HG02884 (cell line): Measurements from ENCODE around the gene ZBED1.
"Not testable (repeated sequence)": the region's sequence is repeated elsewhere in the genome, so short reads cannot be mapped to it uniquely, and the experiment has no call there.

Source experiments
- ATAC-seq: cut with Tn5 transposase; IDR thresholded peaks from one replicate; pipeline ENCODE4 v1.9.1; 2021; ENCODE audit warnings: mild to moderate bottlenecking, moderate library complexity; ENCODE audit not compliant: unreplicated experiment

Gene ZBED1

DNA sequence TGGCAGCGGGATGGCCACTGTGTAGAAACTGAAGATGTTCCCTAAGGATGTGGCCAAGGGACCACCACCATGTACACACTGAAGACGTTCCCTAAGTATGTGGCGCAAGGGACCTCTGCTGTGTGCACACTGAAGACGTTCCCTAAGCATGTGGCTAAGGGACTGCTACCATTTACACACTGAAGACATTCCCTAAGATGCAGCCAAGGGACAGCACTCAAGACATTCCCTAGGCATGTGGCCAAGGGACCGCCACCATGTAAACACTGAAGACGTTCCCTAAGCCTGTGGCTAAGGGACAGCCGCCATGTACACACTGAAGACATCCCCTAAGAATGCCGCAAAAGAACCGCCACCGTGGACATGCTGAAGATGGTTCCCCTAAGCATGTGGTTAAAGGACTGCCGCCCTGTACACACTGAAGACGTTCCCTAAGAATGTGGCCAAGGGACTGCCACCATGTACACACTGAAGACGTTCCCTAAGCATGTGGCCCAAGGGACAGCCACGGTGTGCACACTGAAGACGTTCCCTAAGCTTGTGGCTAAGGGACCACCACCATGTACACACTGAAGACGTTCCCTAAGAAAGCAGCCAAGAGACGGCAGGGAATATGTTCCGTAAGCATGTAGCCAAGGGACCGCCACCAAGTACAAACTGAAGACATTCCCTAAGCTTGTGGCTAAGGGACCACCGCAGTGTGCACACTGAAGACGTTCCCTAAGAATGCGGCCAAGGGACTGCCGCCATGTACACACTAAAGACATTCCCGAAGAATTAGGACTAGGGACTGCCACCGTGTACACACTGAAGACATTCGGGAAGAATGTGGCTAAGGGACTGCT, 43.3 kb downstream of the ZBED1 start:
- no peak for ATAC-seq

DNA sequence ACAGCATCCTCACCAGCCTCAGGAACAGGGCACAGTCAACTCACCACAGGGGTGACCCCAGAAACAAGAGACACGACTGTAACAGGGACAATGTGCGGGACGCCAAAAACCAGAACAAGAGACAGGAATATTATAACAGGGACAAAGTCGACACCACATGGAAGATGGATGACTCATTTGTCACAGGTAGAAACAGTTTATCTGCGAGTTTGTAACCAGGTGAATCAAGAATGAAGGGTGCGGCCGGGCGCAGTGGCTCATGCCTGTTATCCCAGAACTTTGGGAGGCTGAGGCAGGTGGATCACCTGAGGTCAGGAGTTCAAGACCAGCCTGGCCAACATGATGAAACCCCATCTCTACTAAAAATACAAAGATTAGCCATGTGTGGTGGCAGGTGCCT, 44.7 kb downstream of the ZBED1 start:
- not testable (repeated sequence) for ATAC-seq

DNA sequence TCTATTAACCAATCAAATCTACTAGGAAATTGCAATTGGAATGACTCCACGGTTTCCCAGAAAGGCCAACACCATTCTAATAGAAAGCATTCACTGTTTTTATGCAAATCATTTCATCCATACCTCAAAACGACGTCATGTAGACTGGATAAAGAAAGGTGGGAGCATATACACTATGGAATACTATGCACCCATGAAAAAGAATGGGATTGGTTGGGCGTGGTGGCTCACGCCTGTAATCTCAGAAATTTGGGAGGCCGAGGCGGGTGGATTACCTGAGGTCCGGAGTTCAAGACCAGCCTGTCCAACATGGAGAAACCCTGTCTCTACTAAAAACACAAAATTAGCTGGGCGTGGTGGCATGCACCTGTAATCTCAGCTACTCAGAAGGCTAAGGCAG, 46.2 kb downstream of the ZBED1 start:
- ATAC-seq = not testable (repeated sequence)

DNA sequence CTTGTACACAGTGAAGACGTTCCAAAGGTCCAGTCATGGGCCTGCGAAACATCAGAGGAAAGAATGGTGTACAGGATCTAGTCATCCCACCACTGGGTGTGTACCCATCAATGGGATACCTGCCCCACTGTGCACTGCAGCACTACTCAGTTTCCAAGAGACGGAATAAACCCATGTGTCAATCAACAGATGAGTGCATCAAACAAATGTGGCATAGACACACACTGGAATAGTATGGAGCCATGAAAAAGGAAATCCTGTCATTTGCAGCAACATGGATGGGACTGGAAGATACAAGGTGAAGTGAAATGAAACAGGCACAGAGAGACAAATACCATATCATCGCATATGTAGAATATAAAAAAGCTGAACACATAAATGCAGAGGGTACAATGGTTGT, 48.0 kb downstream of the ZBED1 start:
- no peak for ATAC-seq

DNA sequence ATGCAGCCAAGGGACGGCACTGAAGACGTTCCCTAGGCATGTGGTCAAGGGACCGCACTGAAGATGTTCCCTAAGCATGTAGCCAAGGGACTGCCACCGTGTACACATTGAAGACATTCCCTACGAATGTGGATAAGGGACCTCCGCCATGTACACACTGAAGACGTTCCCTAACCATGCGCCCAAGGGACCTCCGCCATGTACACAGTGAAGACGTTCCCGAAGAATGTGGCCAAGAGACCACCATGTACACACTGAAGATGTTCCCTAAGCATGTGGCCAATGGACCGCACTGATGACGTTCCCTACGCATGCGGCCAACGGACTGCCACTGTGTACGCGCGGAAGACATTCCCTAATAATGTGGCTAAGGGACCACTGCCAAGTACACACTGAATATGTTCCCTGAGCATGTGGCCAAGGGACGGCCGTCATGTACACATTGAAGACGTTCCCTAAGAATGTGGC, 48.4 kb downstream of the ZBED1 start:
- no peak for ATAC-seq

DNA sequence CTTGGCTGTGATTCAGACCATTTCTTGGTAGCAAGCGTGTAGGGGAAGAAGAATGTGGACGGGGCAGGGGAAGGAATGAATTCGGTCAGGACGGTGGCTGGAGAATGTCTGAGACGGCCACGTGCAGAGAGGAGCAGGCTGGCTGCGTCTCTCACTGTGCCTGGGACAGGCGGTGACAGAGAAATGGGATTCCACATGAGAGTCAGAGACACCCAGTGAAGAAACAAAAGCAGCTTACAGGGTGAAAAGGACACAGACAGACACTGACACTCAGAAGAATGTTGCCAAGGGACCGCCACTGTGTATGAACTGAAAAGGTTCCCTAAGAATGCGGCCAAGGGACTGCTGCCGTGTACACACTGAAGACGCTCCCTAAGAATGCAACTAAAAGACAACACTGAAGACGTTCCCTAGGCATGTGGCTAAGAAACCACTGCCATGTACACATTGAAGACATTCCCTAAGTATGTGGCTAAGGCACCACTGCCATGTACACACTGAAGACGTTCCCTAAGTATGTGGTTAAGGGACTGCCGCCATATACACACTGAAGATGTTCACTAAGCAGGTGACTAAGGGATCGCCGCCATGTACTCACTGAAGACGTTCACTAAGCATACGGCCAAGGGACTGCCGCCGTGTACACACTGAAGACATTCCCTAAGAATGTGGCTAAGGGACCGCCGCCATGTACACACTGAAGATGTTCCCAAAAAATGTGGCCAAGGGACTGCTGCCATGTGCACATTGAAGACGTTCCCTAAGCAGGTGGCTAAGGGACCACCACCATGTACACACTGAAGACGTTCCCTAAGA, 49.1 kb downstream of the ZBED1 start:
- no peak for ATAC-seq

DNA sequence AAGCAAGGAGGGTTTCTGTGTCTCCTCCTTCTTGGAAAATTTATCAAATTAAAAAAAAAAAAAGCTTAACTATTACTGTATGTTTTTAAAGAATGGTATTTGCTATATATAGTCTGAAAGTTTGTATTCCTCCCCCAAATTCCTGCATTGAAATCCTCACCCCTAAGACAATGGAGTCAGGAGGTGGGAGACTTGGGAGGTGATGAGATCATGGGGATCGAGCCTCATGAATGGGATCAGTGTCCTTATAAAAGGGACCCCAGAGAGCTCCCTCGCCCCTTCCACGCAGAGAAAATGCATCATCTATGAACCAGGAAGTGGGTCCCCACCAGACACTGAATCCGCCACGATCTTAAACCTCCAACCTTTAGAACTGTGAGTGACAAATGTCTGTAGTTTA, 50.1 kb downstream of the ZBED1 start:
- no peak for ATAC-seq

DNA sequence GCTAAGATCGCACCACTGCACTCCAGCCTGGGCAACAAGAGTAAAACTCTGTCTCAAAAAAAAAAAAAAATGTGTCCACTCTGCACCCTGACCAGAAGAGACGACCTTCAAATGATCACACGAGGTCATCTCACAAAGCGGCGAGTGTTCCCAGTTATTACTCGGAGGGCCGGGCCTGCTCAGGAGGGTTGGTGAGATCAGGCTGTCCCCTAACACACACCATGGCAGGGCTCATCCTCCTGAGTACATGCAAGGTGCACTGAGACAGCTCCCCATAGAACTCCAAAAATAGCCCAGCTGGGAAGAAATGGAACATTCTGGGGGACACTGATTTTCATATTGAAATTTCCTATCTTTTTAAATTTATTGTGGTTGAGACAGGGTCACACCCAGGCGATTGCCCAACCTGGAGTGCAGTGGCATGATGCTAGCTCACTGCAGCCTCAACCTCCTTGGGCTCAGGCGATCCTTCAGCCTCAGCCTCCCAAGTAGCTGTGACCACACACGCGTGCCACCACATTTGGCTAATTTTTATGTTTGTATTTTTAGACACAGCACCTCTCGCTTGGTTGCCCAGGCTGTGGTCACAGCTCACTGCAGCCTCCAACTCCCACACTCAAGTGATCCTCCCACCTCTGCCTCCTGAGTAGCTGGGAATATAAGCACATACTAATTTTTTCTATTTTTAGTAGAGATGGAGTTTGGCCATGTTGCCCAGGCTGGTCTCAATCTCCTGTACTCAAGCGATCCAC, 51.5 kb downstream of the ZBED1 start:
- ATAC-seq = peak; percentile 45

DNA sequence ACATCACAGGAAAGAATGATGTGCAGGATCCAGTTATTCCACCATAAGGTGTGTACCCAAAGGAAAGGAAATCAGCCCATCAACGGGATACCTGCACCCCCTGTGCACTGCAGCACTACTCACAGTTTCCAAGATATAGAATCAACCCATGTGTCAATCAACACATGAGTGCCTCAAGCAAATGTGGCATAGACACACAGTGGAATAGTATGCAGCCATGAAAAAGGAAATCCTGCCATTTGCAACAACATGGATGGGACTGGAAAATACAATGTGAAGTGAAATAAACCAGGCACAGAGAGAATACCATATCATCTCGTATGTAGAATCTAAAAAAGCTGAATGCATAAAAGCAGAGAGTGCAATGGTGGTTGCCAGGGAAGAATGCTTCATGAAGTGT, 53.3 kb downstream of the ZBED1 start:
- no peak for ATAC-seq

DNA sequence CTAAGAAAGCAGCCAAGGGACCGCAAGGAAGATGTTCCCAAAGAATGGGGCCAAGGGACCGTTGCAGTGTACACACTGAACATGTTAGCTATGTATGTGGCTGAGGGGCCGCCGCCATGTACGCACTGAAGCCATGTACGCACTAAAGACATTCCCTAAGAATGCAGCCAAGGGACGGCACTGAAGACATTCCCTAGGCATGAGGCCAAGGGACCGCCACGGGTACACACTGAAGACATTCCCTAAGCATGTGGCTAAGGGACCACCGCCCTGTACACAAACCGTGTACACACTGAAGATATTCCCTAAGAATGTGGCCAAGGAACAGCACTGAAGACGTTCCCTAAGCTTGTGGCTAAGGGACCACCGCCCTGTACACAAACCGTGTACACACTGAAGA, 54.0 kb downstream of the ZBED1 start:
- no peak for ATAC-seq

DNA sequence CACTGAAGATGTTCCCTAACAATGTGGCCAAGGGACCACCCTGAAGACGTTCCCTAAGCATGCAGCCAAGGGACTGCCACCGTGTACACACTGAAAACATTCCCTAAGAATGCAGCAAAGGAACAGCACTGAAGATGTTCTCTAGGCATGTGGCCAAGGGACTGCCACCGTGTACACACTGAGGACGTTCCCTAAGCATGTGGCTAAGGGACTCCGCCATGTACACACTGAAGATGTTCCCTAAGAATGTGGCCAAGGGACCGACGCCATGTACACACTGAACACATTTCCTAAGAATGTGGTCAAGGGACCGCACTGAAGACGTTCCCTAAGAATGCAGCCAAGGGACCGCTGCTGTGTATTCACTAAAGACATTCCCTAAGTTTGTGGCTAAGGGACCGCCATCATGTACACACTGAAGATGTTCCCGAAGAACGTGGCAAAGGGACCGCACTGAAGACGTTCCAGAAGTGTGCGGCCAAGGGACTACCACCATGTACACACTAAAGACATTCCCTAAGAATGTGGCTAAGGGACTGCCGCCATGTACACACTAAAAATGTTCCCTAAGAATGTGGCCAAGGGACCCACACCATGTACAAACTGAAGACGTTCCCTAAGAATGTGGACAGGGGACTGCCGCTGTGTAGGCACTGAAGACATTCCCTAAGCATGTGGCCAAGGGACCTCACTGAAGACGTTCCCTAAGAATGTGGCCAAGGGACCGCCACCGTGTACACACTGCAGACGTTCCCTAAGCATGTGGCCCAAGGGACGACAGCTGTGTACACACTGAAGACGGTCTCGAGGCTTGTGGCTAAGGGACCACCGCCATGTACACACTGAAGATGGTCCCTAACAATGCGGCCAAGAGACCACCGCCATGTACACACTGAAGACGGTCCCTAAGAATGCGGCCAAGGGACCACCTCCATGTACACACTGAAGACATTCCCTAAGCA, 54.8 kb downstream of the ZBED1 start:
- ATAC-seq = no peak

DNA sequence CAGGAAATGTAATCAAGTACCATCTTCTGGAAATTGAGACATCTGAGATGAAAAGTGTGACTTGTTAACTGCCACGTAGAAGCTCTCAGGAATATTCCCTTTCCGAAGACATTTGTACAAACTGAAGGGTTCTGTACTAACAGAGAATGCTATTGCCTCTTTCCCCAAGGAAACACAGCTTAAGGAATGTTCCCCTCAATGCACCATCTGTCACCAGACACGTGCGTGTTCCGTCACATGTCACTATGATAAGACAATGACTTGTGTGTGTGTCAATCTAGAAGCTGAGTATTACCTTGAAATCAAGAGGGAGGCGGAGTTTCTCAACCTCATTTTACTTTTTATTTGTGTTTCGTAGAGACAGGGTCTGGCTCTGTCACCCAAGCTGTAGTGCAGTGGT, 58.1 kb downstream of the ZBED1 start:
- no peak for ATAC-seq

DNA sequence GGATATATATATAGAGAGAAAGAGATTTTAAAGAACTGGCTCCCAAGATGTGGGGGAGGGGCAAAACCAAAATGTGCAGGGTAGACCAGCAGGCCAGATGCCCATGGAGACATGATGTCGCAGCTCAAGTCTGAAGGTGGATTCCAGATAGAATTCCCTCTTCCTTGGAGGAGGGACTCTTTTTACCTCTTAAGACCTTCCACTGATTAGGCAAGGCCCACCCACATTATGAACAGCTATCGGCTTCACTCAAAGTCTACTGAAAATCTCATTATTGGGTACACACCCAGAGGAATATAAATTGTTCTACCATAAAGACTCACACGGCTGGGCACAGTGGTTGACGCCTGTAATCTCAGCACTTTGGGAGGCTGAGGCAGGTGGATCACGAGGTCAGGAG, 59.3 kb downstream of the ZBED1 start:
- no peak for ATAC-seq

DNA sequence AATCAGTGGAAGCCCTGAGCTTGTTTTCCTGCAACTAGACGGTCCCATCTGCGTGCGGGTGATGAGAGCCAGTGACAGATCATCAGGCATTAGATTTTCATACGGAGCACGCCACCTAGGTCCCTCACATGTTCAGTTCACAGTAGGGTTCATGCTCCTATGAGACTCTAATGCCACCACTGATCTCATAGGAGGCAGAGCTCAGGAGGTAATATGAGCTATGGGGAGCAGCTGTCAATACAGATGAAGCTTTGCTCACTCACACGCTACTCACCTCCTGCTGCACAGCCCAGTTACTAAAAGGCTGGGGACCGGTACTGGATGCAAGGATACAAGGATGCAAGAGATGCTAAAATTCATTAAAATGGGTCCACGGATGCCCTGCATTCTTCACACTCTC, 61.2 kb downstream of the ZBED1 start:
- no peak for ATAC-seq
